Spleen (tissue), 11 donors: Measurements from ENCODE around the gene SEC16A. TPM values are rescaled to one million over a fixed set of nuclear protein-coding genes. Genes with fewer than 3 reads are reported as not detected.

Source experiments
- DNase-seq: peaks from one replicate; pipeline ENCODE4 v3.0.0-alpha.2; 2020
- H3K27ac ChIP-seq, 8 donors: fragments of 200-600 bp; sonication (generic) in 7 of 8; 1 replicate in 4 of 8; 2 replicates in 4 of 8; pipeline versions ENCODE4 v1.5.0 to v1.8.0; 2016 to 2021; ENCODE audit warnings: inconsistent platforms in 4 of 8, mild to moderate bottlenecking in 4 of 8, moderate library complexity in 1 of 8
- H3K27me3 ChIP-seq, 7 donors: fragments of 200-600 bp; sonication (generic) in 6 of 7; replicated peaks in 1 of 7; 1 replicate in 4 of 7; 2 replicates in 3 of 7; pipeline versions ENCODE4 v1.5.0 to v1.8.0; 2016 to 2021; ENCODE audit warnings: inconsistent platforms in 3 of 7, mild to moderate bottlenecking in 1 of 7
- H3K36me3 ChIP-seq, 6 donors: fragments of 200-600 bp; sonication (generic) in 5 of 6; 1 replicate in 4 of 6; 2 replicates in 2 of 6; pipeline versions ENCODE4 v1.5.0 to v1.8.0; 2016 to 2021; ENCODE audit warnings: inconsistent platforms in 2 of 6
- H3K4me1 ChIP-seq, 6 donors: fragments of 200-600 bp; sonication (generic) in 5 of 6; 1 replicate in 3 of 6; 2 replicates in 3 of 6; pipeline versions ENCODE4 v1.5.0 to v1.8.0; 2016 to 2021; ENCODE audit warnings: inconsistent platforms in 3 of 6
- H3K4me3 ChIP-seq, 8 donors: fragments of 200-600 bp; sonication (generic) in 7 of 8; 1 replicate in 4 of 8; 2 replicates in 4 of 8; pipeline versions ENCODE4 v1.5.0 to v1.8.0; 2016 to 2021; ENCODE audit warnings: inconsistent platforms in 4 of 8, mild to moderate bottlenecking in 4 of 8, moderate library complexity in 2 of 8
- H3K9me3 ChIP-seq, 8 donors: fragments of 200-600 bp; sonication (generic) in 7 of 8; 1 replicate in 4 of 8; 2 replicates in 4 of 8; pipeline versions ENCODE4 v1.5.0 to v1.8.0; 2016 to 2021; ENCODE audit warnings: inconsistent platforms in 4 of 8
- POLR2A ChIP-seq, 3 donors: fragments of 450-650 bp; IDR thresholded peaks; one replicate each; pipeline ENCODE4 v1.5.1; 2017; ENCODE audit warnings: antibody characterized with exemption in 3 of 3, mild to moderate bottlenecking in 1 of 3
- POLR2AphosphoS5 ChIP-seq, 3 donors: sonication (generic); formaldehyde crosslinking; IDR thresholded peaks; one replicate each; pipeline ENCODE4 v1.5.1; 2017; ENCODE audit warnings: antibody characterized with exemption in 3 of 3
- WGBS, 5 donors: extraction: QIAGEN DNeasy Blood & Tissue Kit in 3 of 5; methylation state at CpG; one replicate each; pipeline versions ENCODE4 v1.1.5 to v1.1.7; 2013 to 2018; 5-methylcytosine and 5-hydroxymethylcytosine counted together
- intact Hi-C: fragments of 100-400 bp; cut with DNase I; formaldehyde crosslinking; loops from one replicate; pipeline ENCODE4 v1.15.0; 2023; ENCODE audit warnings: low total_unique reads
- polyA plus RNA-seq, 3 donors: library from polyadenylated mRNA; stranded (reverse); fragments of 200-250 nt; gene quantifications; one replicate each; pipeline ENCODE4 v1.2.1, GENCODE V29; 2013
- total RNA-seq, 7 donors: library from RNA; depleted of rRNA in 3 of 7; stranded (reverse); fragments of >200 nt in 3 of 7; fragmentation: NEBNext Ultra II Directional in 4 of 7; extraction: Animal tissue kit (Norgen Biotek cat#: 25700) in 4 of 7; gene quantifications; one replicate each; pipeline versions ENCODE4 v1.1.0 to v1.2.1, GENCODE V29; 2016 to 2021
- TF ChIP-seq, protein P1 (sequence below), 11 experiments: fragments of 200-600 bp in 7 of 11; fragments of 450-650 bp in 4 of 11; sonication (generic) in 4 of 11; IDR thresholded peaks in 8 of 11; conservative IDR thresholded peaks in 3 of 11; 1 replicate in 7 of 11; 2 replicates in 4 of 11; pipeline versions ENCODE4 v1.4.0 to v1.8.0; 2016 to 2021; ENCODE audit warnings: antibody characterized with exemption in 11 of 11, inconsistent platforms in 4 of 11, mild to moderate bottlenecking in 1 of 11
- donor health status: healthy with polysubstance abuse.
- donor health status: DM: no; HTN: no; CAD: no; lungs with moderate emphysema.
- donor health status: DM: no; HTN: no; CAD: no.
- donor health status: Bipolar disorder and iron deficiency.
- donor health status: healthy.
- donor health status: DM: no; HTN: no; CAD: no.
- donor health status: DM: yes; HTN: yes; CAD: no.

SEC16A gene
- total and polyA plus RNA-seq, 10 donors = 35.0 to 92.1 (median 75.1) TPM

DNA sequence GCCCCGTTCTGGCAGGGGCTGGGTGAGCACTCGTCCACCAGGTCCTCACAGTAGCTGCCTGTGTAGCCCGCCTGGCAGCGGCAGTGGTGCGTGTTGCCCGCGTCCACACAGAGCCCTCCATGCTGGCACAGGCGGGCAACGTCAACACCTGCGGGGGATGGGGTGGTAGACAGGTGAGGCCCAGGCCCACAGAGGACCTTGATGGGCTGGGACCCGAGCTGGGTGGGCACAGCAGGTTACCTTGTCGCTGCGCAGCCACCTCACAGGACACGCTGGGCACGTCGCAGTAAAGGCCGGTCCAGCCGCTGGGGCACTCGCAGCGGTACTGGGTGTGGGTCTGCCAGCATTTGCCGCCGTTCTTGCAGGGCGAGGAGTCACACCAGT is 25.1 kb upstream of the SEC16A start:
- WGBS, 5 donors = 94 to 97% (median 95%) methylated on average over 4 to 23 of the region's 23 CpGs
- no peak for DNase-seq

DNA sequence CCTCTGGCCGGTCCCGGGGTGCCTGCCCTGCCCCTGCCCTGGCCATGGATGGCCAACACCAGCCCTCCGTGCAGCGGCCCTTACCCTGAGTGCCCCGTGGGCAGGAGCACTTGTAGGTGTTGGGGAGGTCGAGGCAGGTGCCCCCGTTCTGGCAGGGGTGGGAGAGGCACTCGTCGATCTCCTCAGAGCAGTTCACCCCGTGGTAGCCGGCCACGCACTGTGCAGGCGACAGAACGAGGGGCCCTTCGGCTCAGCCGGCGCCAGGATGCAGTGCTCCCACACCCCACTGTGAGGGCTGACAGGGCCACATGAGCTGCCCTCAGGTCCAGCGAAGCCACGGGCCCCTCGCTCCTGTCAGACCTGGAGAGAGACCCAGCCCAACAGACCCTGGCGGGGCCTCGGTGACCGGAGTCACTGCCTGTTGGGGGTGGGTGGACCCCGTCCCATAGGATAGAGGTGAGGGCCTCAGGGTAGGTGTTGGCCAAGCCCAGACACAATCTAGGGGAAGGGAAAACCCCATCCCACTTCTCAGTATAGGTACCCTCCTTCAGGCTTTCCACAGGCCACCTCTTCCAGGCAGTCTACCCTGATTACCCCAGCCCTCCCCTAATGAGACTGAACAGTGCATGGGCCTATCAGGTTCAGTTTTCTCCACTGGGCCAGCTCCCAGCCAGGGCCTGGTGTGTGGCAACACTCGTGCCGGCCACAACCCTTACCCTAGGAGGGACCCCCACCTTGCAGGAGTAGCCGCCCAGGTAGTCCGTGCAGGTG is 24.6 kb upstream of the SEC16A start:
- H3K4me1 ChIP-seq = peaks cover 0 to 51% (median 28%) of the 10 kb centered on the region in 6 donors
- TF ChIP-seq, protein P1, sequence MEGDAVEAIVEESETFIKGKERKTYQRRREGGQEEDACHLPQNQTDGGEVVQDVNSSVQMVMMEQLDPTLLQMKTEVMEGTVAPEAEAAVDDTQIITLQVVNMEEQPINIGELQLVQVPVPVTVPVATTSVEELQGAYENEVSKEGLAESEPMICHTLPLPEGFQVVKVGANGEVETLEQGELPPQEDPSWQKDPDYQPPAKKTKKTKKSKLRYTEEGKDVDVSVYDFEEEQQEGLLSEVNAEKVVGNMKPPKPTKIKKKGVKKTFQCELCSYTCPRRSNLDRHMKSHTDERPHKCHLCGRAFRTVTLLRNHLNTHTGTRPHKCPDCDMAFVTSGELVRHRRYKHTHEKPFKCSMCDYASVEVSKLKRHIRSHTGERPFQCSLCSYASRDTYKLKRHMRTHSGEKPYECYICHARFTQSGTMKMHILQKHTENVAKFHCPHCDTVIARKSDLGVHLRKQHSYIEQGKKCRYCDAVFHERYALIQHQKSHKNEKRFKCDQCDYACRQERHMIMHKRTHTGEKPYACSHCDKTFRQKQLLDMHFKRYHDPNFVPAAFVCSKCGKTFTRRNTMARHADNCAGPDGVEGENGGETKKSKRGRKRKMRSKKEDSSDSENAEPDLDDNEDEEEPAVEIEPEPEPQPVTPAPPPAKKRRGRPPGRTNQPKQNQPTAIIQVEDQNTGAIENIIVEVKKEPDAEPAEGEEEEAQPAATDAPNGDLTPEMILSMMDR (IDR thresholded peaks at IDR 0.05 in 8 of 11, conservative IDR thresholded peaks at IDR 0.05 in 3 of 11) = no peak
- TF ChIP-seq POLR2AphosphoS5 (IDR thresholded peaks at IDR 0.05) = peak in 1 of 3 donors; percentile 4
- TF ChIP-seq POLR2A (IDR thresholded peaks at IDR 0.05) = no peak
- no peaks in the 10 kb centered on the region for H3K9me3 ChIP-seq
- H3K36me3 ChIP-seq = peaks cover 8 to 100% (median 100%) of the 10 kb centered on the region in 6 donors
- peak overlapping the region in 1 of 8 donors; percentile 38 for H3K27ac ChIP-seq
- WGBS, 5 donors = 91 to 93% (median 93%) methylated on average over 4 to 28 of the region's 28 CpGs
- H3K4me3 ChIP-seq = no peak overlapping the region
- intact Hi-C loops = no loop called here
- H3K27me3 ChIP-seq = no peaks in the 10 kb centered on the region
- DNase-seq = no peak

More for the DNA sequence above, 25.1 kb upstream of the SEC16A start:
- Histone ChIP-seq H3K27ac (no peak overlapping the region), H3K4me3 (no peak overlapping the region), H3K4me1 (peaks cover 0 to 56% (median 29%) of the 10 kb centered on the region in 6 donors), H3K27me3 (no peaks in the 10 kb centered on the region), H3K36me3 (peaks cover 8 to 100% (median 100%) of the 10 kb centered on the region in 6 donors), H3K9me3 (no peaks in the 10 kb centered on the region)
- peak in 2 of 3 donors; percentile 13 to 47 for TF ChIP-seq POLR2AphosphoS5 (IDR thresholded peaks at IDR 0.05)
- no peak for TF ChIP-seq POLR2A (IDR thresholded peaks at IDR 0.05)
- TF ChIP-seq, protein P1 (IDR thresholded peaks at IDR 0.05 in 8 of 11, conservative IDR thresholded peaks at IDR 0.05 in 3 of 11) = no peak
- intact Hi-C loops = no loop called here

DNA sequence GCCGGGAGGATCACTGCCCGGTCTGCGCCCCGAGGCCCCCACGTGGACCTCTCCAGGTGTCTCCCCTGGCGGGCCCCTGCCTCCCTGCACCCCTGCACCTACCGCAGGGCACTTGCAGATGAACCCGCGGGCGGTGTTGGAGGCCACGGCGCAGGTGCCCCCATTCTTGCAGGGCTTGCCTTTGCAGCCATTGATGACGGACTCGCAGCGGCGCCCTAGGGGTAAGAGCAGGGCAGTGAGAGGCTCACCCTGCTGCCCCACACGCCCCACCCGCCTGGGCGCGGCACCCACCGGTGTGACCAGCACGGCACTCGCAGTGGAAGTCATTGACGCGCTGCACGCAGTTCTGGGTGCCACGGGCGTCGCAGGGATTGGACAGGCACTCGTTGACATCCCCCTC is 23.6 kb upstream of the SEC16A start:
- Histone ChIP-seq H3K27ac (no peak overlapping the region), H3K4me1 (peaks cover 0 to 47% (median 24%) of the 10 kb centered on the region in 6 donors), H3K36me3 (peaks cover 8 to 100% (median 100%) of the 10 kb centered on the region in 6 donors), H3K27me3 (no peaks in the 10 kb centered on the region), H3K9me3 (no peaks in the 10 kb centered on the region), H3K4me3 (no peak overlapping the region)
- WGBS, 5 donors = 93 to 95% (median 95%) methylated on average over 11 to 30 of the region's 30 CpGs
- intact Hi-C loops = no loop called here
- no peak for DNase-seq
- TF ChIP-seq, protein P1 (IDR thresholded peaks at IDR 0.05 in 8 of 11, conservative IDR thresholded peaks at IDR 0.05 in 3 of 11) = no peak
- TF ChIP-seq POLR2AphosphoS5 (IDR thresholded peaks at IDR 0.05) (peak in 1 of 3 donors; percentile 70), POLR2A (IDR thresholded peaks at IDR 0.05) (no peak)
